ENCODE measurements around the gene SLC13A4.

- TF ChIP-seq, protein P1, sequence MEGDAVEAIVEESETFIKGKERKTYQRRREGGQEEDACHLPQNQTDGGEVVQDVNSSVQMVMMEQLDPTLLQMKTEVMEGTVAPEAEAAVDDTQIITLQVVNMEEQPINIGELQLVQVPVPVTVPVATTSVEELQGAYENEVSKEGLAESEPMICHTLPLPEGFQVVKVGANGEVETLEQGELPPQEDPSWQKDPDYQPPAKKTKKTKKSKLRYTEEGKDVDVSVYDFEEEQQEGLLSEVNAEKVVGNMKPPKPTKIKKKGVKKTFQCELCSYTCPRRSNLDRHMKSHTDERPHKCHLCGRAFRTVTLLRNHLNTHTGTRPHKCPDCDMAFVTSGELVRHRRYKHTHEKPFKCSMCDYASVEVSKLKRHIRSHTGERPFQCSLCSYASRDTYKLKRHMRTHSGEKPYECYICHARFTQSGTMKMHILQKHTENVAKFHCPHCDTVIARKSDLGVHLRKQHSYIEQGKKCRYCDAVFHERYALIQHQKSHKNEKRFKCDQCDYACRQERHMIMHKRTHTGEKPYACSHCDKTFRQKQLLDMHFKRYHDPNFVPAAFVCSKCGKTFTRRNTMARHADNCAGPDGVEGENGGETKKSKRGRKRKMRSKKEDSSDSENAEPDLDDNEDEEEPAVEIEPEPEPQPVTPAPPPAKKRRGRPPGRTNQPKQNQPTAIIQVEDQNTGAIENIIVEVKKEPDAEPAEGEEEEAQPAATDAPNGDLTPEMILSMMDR (IDR thresholded peaks at IDR 0.05; ENCODE audit: poor library complexity) = no peak
- no peak for TF ChIP-seq EZH2 (IDR thresholded peaks at IDR 0.05; ENCODE audit: borderline replicate concordance)
Observed at GRCh38 chr7:135770139-135770710, 42.2 kb upstream of the SLC13A4 start.
